ENCODE results near the gene MARCHF7. TPM values are rescaled to one million over a fixed set of nuclear protein-coding genes. Genes with fewer than 3 reads are reported as not detected.

The MARCHF7 gene
- total RNA-seq, 1 donor from 2014 or later, result 394 TPM

GRCh38 chr2:159680692-159681091 lies 31.6 kb upstream of the MARCHF7 start:
- no peak overlapping the region for H3K4me3 ChIP-seq
- no peak for DNase-seq (ENCODE audit: low spot score)
- H3K27me3 ChIP-seq, result no peaks in the 10 kb centered on the region
- no peaks in the 10 kb centered on the region for H3K36me3 ChIP-seq
- no peak overlapping the region for H3K27ac ChIP-seq
- no peak overlapping the region for H3K27ac Mint-ChIP-seq
- H3K9me3 Mint-ChIP-seq, result no peaks in the 10 kb centered on the region
- H4K20me1 ChIP-seq (ENCODE audit: low read depth), result no peaks in the 10 kb centered on the region
- H3K9me3 ChIP-seq (ENCODE audit: low read depth), result no peaks in the 10 kb centered on the region
- no peaks in the 10 kb centered on the region for H3K4me1 ChIP-seq
- H3K36me3 Mint-ChIP-seq, result no peaks in the 10 kb centered on the region
- H3K9ac ChIP-seq, result no peak overlapping the region
- H3K4me2 ChIP-seq, result no peak overlapping the region
- H3K4me1 Mint-ChIP-seq, result no peaks in the 10 kb centered on the region
- H3K4me3 Mint-ChIP-seq, result no peak overlapping the region
- H2AFZ ChIP-seq (replicated peaks), result no peak overlapping the region
- H3K79me2 ChIP-seq (ENCODE audit: low read depth), result no peaks in the 10 kb centered on the region
- H3K27me3 Mint-ChIP-seq (ENCODE audit: insufficient read depth, low read depth), result peaks cover 2% of the 10 kb centered on the region
- H3F3A ChIP-seq (ENCODE audit: low read depth), result no peaks in the 10 kb centered on the region
- TF ChIP-seq CTCF (IDR thresholded peaks at IDR 0.05) (no peak), EZH2 (IDR thresholded peaks at IDR 0.05) (no peak), EZH2phosphoT487 (IDR thresholded peaks at IDR 0.05) (no peak)

GRCh38 chr2:159683817-159684216 lies 28.5 kb upstream of the MARCHF7 start:
- no peaks in the 10 kb centered on the region for H3K36me3 ChIP-seq
- H2AFZ ChIP-seq (replicated peaks), result no peak overlapping the region
- Mint-ChIP-seq H3K4me3 (no peak overlapping the region), H3K36me3 (no peaks in the 10 kb centered on the region), H3K27me3 (ENCODE audit: insufficient read depth, low read depth) (peaks cover 2% of the 10 kb centered on the region), H3K27ac (no peak overlapping the region), H3K4me1 (no peaks in the 10 kb centered on the region), H3K9me3 (no peaks in the 10 kb centered on the region)
- H3K27me3 ChIP-seq, result no peaks in the 10 kb centered on the region
- H3K4me2 ChIP-seq, result no peak overlapping the region
- H3K27ac ChIP-seq, result no peak overlapping the region
- DNase-seq (ENCODE audit: low spot score), result no peak
- TF ChIP-seq EZH2 (IDR thresholded peaks at IDR 0.05) (no peak), CTCF (IDR thresholded peaks at IDR 0.05) (no peak), EZH2phosphoT487 (IDR thresholded peaks at IDR 0.05) (no peak)
- no peaks in the 10 kb centered on the region for H3K4me1 ChIP-seq
- H3K4me3 ChIP-seq, result no peak overlapping the region
- H3K9ac ChIP-seq, result no peak overlapping the region
- no peaks in the 10 kb centered on the region for H3K79me2 ChIP-seq (ENCODE audit: low read depth)
- H3F3A ChIP-seq (ENCODE audit: low read depth), result no peaks in the 10 kb centered on the region
- no peaks in the 10 kb centered on the region for H4K20me1 ChIP-seq (ENCODE audit: low read depth)
- no peaks in the 10 kb centered on the region for H3K9me3 ChIP-seq (ENCODE audit: low read depth)

- H3K36me3 Mint-ChIP-seq, result no peaks in the 10 kb centered on the region
- no peak overlapping the region for H3K4me3 ChIP-seq
- H3K4me2 ChIP-seq, result no peak overlapping the region
- DNase-seq (ENCODE audit: low spot score), result no peak
- no peaks in the 10 kb centered on the region for H4K20me1 ChIP-seq (ENCODE audit: low read depth)
- H3K27me3 ChIP-seq, result no peaks in the 10 kb centered on the region
- no peaks in the 10 kb centered on the region for H3K79me2 ChIP-seq (ENCODE audit: low read depth)
- no peaks in the 10 kb centered on the region for H3K4me1 Mint-ChIP-seq
- H3K36me3 ChIP-seq, result no peaks in the 10 kb centered on the region
- no peak overlapping the region for H2AFZ ChIP-seq (replicated peaks)
- H3F3A ChIP-seq (ENCODE audit: low read depth), result no peaks in the 10 kb centered on the region
- peaks cover 2% of the 10 kb centered on the region for H3K27me3 Mint-ChIP-seq (ENCODE audit: insufficient read depth, low read depth)
- TF ChIP-seq EZH2phosphoT487 (IDR thresholded peaks at IDR 0.05), result no peak
- no peak for TF ChIP-seq CTCF (IDR thresholded peaks at IDR 0.05)
- no peak for TF ChIP-seq EZH2 (IDR thresholded peaks at IDR 0.05)
- no peak overlapping the region for H3K9ac ChIP-seq
- H3K4me3 Mint-ChIP-seq, result no peak overlapping the region
- no peak overlapping the region for H3K27ac ChIP-seq
- no peaks in the 10 kb centered on the region for H3K9me3 Mint-ChIP-seq
- H3K27ac Mint-ChIP-seq, result no peak overlapping the region
- no peaks in the 10 kb centered on the region for H3K4me1 ChIP-seq
- no peaks in the 10 kb centered on the region for H3K9me3 ChIP-seq (ENCODE audit: low read depth)
Observed at GRCh38 chr2:159684796-159685195, 27.5 kb upstream of the MARCHF7 start.

Measured in neural progenitor cell (in vitro differentiated cells).